GM21576 (cell line): ENCODE data around the gene PHOX2A.
"Not testable (repeated sequence)": the region's sequence is repeated elsewhere in the genome, so short reads cannot be mapped to it uniquely, and the experiment has no call there.

ENCODE experiments used
- ATAC-seq: cut with Tn5 transposase; IDR thresholded peaks from one replicate; pipeline ENCODE4 v1.9.1; 2021; ENCODE audit warnings: mild to moderate bottlenecking, moderate library complexity; ENCODE audit not compliant: unreplicated experiment

Gene PHOX2A

DNA sequence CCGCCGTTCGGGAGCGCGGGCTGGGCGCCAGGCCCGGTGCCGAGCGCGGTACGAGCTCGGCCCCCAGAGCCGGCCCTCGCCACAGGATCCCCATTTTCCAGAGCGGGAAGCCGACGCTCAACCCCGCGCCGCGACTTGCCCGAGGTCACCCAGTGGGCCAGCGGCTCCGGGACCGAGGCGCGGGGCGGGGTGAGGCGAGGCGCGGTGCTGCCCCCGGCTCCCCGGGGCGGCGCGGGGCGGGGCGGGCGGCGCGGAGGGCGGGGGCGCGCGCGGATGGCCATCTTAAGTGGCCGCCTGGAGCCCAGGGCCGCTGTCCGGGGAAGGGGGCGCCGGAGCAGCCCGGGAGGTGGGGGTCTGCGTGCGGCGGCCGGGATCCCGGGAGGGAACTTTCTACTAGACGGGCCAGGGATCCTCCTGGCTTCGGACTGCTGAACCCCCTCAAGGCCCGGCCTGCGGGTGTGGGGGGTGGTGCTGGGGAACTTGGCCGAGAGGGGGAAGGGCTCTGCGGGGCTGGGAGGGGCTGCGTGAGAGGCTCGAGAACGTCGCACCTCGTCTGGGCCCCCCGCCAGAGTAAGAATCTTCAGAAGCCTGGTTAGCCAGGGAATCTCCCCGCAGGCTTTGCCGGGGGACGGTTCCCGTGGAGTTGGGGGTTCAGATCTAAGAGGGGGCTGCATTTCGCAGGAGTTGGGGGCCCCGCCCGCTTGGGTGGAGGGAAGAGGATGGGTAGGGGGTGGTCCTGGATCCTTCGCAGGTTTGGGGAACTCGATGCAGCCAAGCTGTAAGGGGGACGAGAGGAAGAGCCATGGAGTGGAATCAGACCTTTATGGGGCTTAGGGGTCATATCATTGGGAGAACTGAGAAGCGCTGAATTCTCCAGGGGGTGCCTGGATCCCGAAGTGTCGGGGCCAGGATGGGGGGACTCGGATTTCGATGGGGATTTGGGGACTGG, 20.1 kb downstream of the PHOX2A start:
- peak; percentile 44 for ATAC-seq

DNA sequence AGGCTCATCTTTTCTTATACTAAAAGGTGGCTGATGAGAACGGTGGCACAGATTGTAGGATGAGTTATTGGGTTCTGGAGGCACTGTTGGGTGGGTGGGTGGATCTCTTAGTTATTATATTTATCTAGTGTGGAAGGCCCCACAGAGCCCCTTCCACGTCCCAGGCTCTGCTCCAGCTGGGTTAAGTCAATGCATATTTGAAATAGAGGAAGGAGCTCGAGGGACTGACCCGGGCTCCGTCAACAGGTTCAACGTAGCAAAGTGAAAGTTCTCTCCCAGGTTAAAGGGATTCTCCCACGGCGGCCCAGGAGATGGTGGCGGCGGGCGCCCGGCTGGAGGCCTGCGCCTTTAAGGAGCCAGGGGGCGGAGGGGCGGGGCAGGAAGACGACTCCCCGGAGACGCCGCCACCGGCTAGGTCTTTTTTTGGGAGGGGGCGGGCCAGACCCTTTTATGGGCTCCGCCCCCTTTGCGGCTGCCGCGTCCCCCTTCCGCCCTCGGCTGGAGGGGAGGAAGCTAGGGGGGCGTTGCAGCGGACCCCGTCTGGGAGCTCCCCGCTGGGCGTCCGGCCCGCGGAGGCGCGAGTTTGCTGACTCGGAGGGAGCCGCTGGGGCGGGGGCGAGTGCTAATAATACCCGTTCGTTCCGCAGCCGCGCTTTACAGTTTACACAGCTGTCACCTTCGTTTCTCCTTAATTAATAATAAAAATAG, 20.9 kb downstream of the PHOX2A start:
- peak; percentile 58 for ATAC-seq

DNA sequence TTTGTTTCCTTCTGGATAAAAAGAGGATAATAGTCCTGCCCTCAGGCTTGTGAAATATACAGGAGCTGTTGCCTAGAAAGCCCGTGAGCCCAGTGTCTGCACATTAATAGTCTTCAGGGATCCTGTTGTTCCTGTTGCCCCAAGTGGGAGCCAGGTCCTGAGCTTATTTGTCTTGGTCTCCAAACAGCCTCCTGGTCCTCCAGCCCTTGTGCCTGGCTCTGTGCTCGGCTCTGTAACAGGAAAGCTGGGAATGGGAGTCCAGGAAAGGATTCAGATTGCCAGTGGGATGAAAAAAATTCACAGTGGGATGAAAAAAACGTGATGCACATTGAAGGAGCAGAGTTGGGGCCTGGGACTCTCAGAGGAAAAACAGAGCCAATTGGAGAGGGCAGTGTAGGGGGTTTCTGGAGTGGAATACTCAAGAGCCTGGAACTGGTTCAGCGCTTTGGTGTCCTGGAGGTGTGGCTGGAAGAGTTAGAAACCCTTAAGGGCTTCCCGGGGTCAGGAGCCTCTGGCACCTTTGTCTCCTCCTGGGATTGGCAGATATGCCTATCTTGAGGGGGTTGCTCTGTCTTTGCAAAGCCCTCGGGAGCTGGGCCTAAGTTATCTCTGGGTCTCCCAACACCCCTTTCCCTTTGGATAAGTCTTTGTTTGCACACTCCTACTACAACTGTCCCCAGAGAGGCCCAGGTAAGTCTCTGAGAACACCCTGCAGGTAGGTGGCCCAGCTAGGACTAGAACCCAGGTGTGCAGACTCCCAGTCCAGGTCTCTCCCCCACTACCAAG, 21.7 kb downstream of the PHOX2A start:
- no peak for ATAC-seq

DNA sequence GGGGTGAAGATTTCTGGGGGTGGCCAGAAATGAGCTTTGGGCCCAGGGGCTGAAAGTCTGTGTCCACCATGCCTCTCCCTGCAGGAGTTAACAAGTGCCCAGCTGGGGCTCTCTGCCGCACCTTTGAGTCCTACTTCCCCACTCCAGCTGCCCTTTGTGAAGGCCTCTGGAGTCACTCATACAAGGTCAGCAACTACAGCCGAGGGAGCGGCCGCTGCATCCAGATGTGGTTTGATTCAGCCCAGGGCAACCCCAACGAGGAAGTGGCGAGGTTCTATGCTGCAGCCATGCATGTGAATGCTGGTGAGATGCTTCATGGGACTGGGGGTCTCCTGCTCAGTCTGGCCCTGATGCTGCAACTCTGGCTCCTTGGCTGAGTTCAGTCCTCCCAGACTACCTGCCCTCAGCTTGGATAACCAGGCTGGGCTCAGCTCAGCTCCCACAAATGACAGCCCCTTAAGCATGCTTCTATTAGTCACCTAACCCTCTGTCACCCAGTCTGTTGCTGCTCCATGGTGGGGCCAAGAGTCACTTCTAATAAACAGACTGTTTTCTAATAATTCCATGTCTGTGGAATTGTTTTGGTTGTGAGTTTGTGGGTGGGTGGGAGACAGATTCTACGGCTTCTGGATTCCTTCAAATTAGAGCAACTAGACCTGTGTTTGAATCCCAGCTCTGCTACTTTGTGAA, 22.4 kb downstream of the PHOX2A start:
- ATAC-seq, result no peak

DNA sequence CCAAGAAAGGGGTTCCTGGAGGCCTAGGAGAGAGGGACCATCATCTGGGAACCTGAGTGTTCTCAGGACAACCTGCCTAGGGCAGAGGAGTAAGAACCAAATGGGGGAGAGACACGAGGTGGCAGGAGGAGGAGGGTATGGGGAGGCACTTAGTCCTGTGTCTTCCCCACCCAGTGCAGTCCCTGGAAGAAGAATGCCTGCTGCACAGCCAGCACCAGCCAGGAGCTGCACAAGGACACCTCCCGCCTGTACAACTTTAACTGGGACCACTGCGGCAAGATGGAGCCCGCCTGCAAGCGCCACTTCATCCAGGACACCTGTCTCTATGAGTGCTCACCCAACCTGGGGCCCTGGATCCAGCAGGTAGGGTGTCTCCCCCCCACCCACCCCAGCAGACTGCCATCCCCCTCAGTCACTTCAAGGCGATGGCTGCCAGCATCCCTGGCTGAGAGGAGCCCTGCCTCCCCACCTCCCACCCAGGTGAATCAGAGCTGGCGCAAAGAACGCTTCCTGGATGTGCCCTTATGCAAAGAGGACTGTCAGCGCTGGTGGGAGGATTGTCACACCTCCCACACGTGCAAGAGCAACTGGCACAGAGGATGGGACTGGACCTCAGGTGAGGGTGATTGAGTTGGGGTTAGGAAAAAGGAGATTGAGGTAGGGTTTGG, 23.1 kb downstream of the PHOX2A start:
- no peak for ATAC-seq

DNA sequence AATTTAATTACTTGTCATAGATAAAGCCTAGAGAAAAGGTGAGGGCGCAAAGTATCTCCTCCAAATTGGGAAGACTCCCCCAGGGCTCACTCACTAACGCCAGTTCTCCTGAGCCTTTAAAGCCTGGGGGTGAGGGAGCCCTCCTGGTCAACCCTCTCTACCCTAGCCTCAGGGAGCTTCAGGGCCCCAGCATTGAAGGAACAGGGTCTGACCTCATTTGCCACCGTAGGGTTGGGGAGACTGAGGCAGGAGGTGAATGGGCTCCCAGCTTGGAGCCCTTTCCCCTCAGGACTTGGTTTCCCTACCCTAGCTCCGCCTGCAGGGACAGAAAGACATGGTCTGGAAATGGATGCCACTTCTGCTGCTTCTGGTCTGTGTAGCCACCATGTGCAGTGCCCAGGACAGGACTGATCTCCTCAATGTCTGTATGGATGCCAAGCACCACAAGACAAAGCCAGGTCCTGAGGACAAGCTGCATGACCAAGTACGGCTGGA, 25.7 kb downstream of the PHOX2A start:
- no peak for ATAC-seq

DNA sequence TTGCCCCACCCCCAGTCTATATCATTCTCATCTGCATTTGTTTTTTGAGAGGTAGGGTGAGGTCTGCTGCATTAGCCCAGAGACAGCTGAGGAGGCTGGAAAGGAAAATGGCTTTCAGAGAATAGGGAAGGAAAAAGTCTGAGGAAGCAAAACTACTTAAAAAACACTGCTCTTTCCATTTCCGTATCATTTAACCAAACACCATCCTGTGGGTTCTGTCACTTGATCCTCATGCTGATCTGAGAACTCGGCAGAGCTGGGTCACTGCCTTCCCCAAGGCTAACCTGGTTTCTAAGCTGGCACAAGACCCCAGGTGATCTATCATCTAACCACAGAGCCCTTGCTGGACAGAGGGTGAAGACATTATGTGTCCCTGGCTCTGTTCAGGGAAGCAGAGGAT, 26.1 kb downstream of the PHOX2A start:
- ATAC-seq, result no peak

DNA sequence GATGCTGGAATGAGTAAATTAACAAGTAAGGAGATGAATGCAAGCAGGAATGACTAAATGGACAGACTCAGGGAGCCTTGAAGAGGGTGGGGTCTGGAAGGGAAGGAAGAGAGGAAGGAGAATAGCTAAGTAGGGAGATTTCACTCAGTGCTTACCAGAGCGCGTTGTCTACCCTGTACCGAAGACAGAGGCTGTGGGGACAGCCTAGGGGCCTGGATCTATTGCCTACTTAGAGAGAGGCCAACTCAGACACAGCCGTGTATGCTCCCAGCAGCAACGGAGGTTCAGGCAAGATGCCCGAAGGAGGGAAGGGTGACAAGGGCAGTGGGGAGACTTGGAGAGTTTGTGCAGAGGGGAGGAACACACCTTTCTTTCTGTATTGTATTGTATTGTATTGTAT, 27.3 kb downstream of the PHOX2A start, which contains the start of gene FOLR2:
Gene FOLR2, plus strand, starts transcription at position 157 of the 400 bp plus-strand sequence. CDS start 1,791 bp downstream, outside the sequence.
- no peak for ATAC-seq

DNA sequence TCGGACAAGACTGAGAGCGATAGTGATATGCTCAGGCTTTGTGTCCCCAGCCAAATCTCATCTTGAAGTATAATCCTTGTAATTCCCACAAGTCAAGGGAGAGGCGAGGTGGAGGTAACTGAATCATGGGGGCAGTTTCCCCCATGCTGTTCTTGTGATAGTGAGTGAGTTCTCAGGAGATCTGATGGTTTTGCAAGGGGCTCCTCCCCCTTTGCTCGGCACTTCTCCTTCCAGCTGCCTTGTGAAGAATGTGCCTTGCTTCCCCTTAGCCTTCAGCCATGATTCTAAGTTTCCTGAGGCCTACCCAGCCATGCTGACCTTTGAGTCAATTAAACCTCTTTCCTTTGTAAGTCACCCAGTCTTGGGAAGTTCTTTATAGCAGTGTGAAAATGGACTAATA, 34.9 kb downstream of the PHOX2A start:
- no peak for ATAC-seq

DNA sequence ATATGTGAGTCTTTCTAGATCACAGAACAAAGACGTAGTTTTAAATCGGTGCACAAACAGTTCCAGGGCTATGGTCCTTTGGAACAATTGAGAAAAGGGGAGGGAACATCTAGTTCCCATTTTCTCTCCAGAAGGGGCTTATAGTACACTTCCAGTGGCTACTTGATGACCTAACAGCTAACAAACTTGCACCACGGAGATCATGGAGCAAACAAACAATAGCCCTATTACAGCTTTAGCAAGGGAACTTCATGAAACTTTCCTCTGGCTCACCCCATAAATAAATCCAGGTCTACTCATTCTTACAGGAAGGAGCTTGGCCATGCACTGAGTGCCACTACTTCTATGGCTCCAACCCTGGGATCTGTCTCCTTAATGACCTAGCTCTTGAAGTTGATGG, 35.7 kb downstream of the PHOX2A start:
- no peak for ATAC-seq

DNA sequence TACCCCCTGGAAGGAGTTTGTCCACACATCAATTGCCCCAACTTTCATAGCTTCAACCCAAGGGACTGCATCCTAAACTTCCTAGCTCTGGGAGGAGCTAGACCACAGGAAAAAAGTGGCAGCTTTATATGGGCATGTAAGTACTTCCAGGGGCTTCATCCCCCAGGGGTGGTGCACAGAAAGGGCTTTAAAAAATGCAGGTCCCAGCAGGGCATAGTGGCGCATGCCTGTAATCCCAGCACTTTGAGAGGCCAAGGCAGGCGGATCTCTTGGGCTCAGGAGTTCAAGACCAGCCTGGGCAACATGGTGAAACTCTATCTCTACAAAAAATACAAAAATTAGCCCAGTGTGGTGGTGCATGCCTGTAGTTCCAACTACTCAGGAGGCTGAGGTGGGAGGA, 37.2 kb downstream of the PHOX2A start:
- ATAC-seq, result not testable (repeated sequence)

DNA sequence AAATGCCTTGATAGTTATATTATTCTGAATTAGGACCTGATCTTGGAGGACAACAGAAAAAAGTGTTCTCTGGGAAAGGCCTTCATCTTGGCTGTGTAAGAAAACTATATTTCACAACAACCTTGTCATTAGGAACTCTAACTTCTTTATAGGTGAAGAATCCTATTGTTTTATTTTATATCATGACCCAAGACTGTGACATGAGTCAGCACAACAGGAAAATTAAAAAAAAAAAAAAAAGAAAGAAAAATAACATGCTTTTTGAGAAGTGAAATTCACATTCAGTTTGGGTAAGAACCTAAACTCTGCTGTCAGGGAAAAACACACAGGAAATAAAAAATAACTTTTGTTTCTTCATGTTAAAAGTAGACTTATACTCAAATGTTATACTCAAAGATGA, 39.1 kb downstream of the PHOX2A start:
- ATAC-seq, result no peak

DNA sequence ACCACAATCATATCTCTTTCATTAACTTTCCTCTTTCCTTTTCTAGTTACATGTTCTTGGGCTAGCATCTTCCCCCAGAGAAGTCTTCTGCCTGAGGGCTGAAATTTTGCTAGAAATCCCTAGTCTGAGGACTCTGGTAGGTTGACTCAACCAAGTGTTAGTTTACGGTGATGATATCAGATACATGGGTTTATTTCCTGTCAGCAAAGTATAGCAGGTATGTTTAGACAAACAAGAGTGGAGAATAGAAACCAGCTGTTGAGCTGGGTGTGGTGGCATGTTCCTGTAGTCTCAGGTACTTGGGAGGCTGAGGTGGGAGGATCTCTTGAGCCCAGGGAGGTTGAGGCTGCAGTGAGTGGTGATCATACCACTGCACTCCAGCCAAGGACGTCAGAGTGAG, 40.8 kb downstream of the PHOX2A start:
- ATAC-seq, result no peak

DNA sequence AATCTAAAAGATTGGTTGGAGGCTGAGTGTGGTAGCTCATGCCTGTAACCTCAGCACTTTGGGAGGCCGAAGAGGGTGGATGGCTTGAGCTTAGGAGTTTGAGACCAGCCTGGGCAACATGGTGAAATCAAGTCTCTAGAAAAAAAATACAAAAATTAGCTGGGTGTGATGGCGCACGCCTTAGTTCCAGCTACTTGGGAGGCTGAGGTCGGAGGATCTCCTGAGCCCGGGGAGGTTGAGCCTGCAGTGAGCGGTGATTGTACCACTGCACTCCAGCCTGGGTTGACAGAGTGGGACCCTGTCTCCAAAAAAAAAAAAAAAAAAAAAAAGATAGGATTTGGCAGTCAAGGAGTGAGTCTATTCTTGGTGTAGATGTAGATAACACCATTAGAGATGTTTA, 41.4 kb downstream of the PHOX2A start:
- no peak for ATAC-seq

DNA sequence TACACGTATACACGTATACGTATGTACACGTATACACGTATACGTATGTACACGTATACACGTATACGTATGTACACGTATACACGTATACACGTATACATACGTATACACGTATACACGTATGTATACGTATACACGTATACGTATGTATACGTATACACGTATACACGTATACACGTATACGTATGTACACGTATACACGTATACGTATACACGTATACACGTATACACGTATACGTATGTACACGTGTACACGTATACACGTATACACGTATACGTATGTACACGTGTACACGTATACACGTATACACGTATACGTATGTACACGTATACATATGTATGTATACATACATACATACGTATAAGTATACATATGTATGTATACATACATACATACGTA, 42.5 kb downstream of the PHOX2A start:
- ATAC-seq, result not testable (repeated sequence)

DNA sequence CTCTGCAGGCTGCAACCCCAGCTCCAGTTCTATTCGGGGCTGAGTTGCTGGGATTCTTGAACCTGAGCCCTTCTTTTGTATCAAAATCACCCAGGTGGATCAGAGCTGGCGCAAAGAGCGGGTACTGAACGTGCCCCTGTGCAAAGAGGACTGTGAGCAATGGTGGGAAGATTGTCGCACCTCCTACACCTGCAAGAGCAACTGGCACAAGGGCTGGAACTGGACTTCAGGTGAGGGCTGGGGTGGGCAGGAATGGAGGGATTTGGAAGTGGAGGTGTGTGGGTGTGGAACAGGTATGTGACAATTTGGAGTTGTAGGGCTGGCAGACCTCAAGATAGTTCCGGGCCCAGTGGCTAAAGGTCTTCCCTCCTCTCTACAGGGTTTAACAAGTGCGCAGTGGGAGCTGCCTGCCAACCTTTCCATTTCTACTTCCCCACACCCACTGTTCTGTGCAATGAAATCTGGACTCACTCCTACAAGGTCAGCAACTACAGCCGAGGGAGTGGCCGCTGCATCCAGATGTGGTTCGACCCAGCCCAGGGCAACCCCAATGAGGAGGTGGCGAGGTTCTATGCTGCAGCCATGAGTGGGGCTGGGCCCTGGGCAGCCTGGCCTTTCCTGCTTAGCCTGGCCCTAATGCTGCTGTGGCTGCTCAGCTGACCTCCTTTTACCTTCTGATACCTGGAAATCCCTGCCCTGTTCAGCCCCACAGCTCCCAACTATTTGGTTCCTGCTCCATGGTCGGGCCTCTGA, 48.3 kb downstream of the PHOX2A start:
- ATAC-seq, result no peak

DNA sequence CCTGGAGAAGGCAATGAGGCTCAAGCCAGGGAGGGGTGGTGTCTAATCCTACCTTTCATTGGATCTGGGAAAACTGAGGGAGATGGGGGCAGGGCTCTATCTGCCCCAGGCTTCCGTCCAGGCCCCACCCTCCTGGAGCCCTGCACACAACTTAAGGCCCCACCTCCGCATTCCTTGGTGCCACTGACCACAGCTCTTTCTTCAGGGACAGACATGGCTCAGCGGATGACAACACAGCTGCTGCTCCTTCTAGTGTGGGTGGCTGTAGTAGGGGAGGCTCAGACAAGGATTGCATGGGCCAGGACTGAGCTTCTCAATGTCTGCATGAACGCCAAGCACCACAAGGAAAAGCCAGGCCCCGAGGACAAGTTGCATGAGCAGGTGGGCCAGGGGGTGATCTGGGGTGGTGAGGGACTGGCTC, 52.0 kb downstream of the PHOX2A start, which contains the start of gene FOLR1:
Gene FOLR1, plus strand, starts transcription at position 180 of the 421 bp plus-strand sequence. Its CDS starts 34 bp downstream, at position 214.
- ATAC-seq, result no peak

DNA sequence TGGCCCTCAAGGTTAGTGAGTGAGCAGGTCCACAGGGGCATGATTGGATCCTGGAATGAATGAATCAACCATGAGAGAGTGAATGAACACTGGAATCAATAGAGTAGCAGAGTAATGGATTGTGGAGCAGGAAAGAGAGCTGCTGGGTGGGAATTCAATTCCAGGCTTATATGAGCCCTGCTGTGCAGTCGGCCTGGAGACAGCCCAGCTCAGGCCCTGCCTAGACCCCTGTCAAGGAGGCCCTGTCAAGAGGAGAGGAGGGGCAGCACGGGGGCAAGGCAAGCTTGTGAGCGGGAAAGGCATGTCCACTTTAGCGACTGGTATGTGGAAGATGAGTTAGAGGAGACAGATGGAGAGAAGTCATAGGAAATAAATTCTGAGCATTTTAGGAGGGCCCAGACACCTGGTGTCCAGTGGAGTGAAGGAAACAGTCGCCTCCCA, 53.3 kb downstream of the PHOX2A start:
- ATAC-seq, result no peak
